Measurements from ENCODE around the gene TGIF1.
A peak's percentile ranks its signal among the peaks of the same experiment; 100 is the strongest.
"Not testable (repeated sequence)": the region's sequence is repeated elsewhere in the genome, so short reads cannot be mapped to it uniquely, and the experiment has no call there.

TGIF1 gene

DNA sequence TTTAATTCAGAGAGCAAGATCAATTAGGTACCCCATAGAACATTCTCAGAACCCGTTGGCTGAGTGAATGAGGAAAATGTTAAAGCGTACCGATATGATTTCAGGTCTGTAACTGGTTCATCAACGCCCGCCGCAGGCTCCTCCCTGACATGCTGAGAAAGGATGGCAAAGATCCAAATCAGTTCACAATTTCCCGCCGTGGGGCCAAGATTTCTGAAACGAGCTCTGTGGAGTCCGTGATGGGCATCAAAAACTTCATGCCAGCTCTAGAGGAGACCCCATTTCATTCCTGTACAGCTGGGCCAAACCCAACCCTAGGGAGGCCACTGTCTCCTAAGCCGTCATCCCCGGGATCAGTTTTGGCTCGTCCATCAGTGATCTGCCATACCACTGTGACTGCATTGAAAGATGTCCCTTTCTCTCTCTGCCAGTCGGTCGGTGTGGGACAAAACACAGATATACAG, 7.3 kb downstream of the TGIF1 start:
- no peak for DNase-seq

GRCh38 chr18:3458378-3458777, 8.4 kb downstream of the TGIF1 start:
- no peak for DNase-seq

DNA sequence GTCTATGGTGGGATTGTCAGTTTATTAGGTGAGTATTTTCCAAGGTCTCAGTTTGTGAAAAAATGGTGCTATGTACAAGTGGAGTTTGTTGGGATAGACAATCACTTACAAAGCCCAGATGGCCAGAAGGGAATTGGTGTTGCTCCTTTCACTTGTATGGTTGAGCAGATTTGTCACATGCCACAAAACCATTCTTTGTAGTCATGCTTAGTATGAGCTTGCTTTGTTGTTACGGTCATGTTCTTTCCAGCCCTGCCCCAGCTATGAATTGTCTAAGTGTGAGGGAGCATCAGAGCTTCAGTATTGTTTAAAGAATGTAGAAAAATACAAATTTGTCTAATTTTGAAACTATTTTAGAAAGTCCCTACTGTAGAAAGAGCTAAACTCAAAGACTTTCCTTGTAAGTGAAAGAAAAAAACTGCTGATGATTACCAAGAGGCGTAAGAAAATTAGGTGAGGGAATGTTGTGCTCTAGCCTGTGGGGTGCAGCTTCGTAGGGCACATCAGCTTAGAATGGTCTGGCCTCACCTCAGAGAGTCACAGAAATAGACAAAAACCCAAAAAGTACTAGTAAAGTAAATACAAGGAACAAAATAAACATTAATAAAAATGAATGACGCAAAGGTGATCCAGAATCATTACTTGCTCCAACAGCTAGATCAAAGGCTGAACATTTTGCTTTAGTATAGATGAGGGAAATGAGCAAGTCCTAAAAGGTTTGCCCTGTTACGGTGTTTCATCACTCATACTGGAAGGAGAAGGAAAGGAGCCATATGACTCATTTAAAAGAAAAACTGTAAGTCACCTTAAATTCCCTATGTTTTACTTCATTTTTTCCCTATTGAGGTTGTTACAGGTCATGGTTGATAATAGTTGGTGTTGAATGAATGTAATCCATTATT, 9.2 kb downstream of the TGIF1 start:
- DNase-seq = no peak

- DNase-seq = no peak
These were observed 10.9 kb downstream of the TGIF1 start for GRCh38 chr18:3460823-3461398.

GRCh38 chr18:3461704-3462103, 11.7 kb downstream of the TGIF1 start:
- no peak for DNase-seq

DNA sequence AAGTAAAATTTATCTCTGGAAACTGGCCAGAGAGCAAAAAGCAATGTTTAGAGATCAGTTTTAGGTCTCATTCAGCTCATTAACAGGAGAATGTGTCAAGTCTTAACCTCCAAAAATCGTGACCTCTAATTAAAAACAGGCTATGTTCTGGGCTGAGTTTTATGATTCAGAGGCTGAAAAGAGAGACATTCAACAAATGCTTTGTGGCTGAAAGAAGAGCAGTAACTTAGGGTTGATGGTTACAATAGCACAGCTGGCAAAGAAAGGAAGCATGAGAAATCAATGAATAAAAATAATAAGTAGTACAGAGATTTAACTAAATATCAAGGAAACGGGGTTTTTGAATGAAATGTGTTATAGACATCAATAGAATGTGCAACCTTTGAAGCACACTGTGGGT, 13.1 kb downstream of the TGIF1 start:
- no peak for DNase-seq

DNA sequence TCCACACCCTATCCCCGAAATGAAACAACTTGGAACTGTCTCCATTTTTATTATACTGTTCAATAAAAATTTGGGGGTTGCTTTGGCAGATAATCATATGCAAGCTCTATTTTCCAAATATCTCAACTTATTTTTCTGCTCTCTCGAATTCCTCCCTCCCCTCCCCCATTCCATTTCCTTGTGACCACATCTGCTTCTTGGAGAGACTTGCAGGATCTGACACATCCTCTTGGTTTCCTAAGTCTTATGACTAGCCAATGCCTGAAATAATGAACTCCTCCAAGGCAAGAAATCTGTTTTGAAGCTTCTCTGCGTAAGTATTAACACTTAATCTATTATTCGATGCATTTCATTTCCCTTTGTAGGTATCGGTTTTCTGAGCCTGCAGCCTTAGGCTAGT, 16.1 kb downstream of the TGIF1 start:
- no peak for DNase-seq

GRCh38 chr18:3466872-3467271, 16.9 kb downstream of the TGIF1 start:
- peak; percentile 59 for DNase-seq

DNA sequence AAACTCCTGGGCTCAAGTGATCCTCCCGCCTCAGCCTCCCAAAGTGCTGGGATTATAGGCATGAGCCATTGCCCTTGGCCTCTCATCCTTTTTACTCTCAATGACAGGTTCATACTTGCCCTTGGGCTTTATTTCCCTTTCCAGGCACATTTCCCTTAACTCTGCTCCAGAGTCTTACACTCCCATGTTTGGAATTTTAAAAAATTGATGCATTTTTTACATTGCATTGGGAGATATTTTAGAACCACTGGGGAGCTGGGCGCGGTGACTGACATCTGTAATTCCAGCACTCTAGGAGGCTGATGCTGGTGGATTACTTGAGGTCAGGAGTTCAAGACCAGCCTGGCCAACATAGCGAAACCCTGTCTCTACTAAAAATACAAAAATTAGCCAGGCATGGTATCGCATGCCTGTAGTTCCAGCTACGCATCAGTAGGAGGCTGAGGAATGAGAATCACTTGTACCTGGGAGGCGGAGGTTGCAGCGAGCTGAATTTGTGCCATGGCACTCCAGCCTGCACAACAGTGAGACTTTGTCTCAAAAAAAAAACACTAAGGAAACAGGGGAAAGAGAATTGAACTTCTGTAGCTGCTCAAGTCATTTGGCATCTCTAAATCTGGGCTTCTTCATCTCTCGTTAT, 18.2 kb downstream of the TGIF1 start:
- no peak for DNase-seq

- no peak for DNase-seq
These were observed 18.9 kb downstream of the TGIF1 start for GRCh38 chr18:3468833-3469232.

DNA sequence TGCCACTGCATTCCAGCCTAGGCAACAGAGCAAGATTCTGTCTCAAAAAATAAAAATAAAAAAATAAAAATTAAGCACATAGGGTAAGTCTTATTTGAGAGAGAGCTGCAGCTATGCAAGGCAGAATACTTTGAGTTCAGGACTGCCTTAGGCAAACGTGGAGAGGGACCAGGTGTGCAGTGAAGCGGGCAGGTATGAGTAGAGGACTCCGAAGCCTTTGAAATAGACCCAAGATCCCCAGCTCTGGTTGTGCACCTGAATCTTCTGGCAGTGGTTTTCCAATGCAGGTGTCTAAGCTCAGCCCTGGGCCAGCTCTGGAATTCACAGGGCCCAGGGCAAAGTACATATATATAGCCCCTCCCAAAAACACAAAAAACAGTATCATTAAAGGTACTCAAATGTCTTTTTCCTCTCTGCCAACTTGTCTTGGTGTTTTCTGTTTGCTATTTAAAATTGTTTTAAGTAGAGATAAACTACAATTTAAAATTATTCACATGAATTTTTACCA, 21.2 kb downstream of the TGIF1 start:
- no peak for DNase-seq

DNA sequence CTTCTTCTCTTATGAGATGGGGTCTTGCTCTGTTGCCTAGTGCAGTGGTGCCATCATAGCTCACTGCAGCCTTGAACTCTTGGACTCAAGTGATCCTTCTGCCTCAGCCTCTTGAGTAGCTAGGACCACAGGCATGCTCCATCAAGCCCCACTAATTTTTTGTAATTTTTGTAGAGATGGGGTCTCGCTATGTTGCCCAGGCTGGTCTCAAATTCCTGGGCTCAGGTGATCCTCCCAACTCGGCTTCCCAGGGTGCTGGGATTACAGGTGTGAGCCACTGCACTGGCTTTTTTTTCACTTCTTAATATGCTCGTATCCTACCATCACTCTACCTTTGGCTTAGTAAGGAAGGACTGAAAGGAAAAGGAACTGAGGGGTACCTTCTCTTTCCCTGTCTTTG, 22.1 kb downstream of the TGIF1 start:
- not testable (repeated sequence) for DNase-seq

DNA sequence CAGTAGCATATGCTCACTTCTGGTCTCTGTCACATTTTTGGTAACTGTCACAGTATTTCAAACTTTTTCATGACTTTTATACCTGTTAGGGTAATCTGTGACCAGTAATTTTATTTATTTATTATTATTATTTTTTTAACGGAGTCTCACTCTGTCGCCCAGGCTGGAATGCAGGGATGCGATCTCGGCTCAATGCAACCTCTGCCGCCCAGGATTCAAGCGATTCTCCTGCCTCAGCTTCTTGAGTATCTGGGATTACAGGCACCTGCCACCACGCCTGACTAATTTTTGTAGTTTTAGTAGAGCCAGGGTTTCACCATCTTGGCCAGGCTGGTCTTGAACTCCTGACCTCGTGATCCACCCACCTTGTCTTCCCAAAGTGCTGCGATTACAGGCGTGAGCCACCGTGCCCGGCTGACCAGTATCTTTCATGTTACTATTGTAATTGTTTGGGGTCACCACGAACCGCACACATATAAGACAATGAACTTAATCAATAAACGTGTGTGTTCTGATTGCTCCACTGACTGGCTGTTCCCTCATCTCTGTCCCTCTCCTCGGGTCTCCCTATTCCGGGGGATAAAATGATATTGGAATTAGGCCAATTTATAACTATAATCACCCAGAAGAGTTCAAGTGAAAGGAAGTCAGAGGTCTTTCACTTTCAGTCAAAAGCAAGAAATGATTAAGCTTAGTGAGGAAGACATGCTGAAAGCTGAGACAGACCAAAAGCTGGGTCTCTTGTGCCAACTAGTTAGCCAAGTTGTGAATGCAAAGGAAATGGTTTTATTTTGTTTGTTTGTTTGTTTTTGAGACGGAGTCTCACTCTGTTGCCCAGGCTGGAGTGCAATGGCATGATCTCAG, 22.9 kb downstream of the TGIF1 start:
- no peak for DNase-seq

DNA sequence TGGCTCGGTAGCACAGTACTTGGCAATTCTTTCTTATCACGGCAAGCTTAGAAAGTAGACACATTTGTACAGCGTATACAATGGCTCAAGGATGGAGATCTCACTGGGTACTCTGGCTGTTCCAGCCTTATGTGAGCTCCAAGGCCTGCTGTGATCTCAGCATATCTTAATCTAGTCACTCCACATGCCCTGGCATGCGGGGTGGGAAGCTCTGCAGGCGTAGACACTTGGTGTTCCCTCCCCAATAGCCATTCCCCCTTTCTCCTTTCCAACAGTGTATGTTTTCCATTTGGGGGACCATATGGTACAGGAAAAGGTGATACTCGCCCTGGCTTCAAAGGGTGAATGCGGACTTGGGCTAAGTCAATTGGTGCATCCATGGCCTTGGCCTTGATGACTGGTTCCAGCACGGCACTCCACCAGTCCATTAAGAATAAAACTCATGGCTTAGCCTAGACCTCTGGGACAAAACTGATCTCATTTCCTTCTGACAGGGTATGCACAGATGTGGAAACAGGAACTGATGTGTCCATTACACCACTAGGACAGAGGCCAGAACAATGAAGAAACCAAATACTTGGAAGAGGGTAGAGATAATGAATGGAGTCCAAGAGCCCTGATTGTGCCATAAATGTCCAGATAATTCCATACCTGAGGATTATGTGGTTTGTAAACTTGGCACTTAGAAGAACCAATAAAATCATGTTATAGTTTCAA, 28.4 kb downstream of the TGIF1 start:
- DNase-seq = no peak

DNA sequence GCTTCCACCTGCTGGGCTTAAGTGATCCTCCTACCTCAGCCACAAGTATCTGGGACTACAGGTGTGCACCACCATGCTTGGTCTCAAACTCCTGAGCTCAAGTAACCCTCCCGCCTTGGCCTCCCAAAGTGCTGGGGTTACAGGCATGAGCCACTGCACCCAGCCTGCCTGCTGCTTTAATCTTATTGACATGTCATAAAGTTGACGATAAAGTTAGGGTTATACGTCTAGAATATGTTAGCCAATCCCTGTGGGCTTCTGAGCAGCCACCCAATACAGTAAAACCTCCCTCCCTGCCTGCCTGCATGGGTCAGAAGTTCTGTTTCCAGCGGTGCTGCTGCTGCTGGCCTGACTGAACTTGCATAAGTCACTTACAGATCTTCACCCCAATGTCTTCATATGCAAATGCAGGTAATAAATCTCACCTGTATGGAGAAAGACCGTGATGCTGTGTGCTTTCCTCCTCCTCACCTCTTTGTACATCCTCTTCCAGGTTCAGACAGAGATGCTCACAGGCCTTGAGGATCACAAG, 30.1 kb downstream of the TGIF1 start:
- DNase-seq = no peak

- DNase-seq = no peak
These were observed 31.0 kb downstream of the TGIF1 start for GRCh38 chr18:3480827-3481573.

DNA sequence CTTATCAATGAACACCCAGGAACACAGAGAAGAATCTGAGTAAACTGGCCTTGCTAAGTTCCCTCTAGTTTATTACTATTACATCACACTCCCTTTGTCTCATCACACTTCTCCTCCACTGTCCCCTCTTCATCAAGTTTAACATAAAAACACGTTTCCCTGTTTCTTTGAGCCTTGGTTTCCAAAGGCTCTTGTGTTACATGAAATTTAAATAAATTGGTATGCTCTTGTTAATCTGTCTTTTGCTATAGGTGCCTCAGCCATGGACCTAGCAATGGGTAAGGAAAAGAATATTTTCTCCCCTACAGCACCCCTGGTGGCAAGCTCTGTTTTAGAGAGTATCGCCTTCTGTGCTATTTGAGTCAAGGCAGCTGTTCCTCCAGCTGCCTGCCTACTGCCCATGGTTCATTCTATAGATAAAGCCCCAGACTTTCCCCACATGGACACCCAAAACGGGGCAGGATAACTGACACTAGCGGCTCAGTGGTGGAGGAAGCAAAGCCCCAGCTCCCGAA, 31.8 kb downstream of the TGIF1 start:
- peak; percentile 71 for DNase-seq

- DNase-seq = no peak
These were observed 32.3 kb downstream of the TGIF1 start for GRCh38 chr18:3482258-3482657.

DNA sequence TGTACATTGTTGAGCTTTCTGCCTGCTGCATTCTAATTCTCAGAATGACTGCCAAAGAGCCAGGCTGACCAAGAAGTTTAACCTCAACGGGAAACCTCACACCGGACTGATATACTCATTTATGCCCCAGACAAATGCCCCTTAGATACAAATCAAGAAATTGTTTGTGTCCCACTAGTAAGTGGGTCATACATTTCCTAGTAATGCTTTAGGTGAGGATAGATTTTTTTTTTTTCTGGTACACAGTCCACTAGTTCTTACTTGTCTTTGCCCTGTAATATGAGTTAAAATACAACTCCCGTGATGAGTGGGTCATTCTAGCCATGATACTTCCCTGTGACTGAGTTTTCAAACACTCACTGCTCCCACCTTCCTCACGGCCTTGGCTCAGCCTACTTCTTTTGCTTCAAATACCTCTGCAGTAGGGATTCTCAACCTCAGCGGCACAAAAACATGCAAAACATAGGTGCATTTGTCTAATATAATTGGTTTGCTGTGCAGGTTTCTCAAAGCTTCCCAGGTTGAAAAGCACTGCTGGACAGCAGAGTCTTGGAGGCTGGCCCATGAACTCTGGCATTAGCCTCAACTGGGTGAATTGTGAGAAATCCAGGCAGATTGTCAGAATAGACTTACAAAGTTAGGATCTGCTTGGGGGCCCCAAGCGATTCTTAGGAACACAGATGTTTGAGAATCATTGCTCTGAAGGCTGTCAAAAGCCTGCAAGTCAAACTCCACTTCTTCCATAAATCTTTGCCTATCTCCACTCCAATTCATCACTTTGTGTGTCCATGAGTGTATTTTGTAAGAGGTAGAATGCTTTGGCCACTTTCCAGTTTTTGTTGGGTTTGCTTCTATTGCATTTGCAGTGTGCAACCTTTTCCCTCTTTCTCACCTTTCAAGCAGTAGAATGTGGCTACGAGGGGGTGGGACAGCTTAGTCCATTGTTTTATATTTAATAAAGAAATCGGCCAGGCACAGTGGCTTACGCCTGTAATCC, 35.5 kb downstream of the TGIF1 start:
- DNase-seq = no peak
